Nucleus accumbens (tissue), 56 donors: Measurements from ENCODE around the gene C3orf20.
"Not testable (repeated sequence)": the region's sequence is repeated elsewhere in the genome, so short reads cannot be mapped to it uniquely, and the experiment has no call there.

Source experiments
- DNase-seq, 56 donors: peaks; one replicate each; lab custom pipeline; 2025; lab: John Stamatoyannopoulos, UW

Gene C3orf20

GRCh38 chr3:14740983-14741382 lies 66.0 kb downstream of the C3orf20 start:
- DNase-seq = no peak

- no peak for DNase-seq
Measured at GRCh38 chr3:14741510-14741909, 66.6 kb downstream of the C3orf20 start.

- DNase-seq = no peak
Measured at GRCh38 chr3:14744556-14744955, 69.6 kb downstream of the C3orf20 start.

- no peak for DNase-seq
Measured at GRCh38 chr3:14750650-14751049, 75.7 kb downstream of the C3orf20 start.

- not testable (repeated sequence) for DNase-seq
Measured at GRCh38 chr3:14752979-14753378, 78.0 kb downstream of the C3orf20 start.

GRCh38 chr3:14757153-14757700 lies 82.3 kb downstream of the C3orf20 start:
- no peak for DNase-seq

GRCh38 chr3:14758297-14758696 lies 83.4 kb downstream of the C3orf20 start:
- no peak for DNase-seq

GRCh38 chr3:14758959-14759358 lies 84.0 kb downstream of the C3orf20 start:
- no peak for DNase-seq

- DNase-seq = no peak
Measured at GRCh38 chr3:14760185-14760584, 85.2 kb downstream of the C3orf20 start.

GRCh38 chr3:14761121-14761672 lies 86.3 kb downstream of the C3orf20 start:
- DNase-seq = no peak

- no peak for DNase-seq
Measured at GRCh38 chr3:14761866-14762265, 86.9 kb downstream of the C3orf20 start.

- DNase-seq = no peak
Measured at GRCh38 chr3:14762701-14763100, 87.8 kb downstream of the C3orf20 start.

GRCh38 chr3:14764331-14765059 lies 89.6 kb downstream of the C3orf20 start:
- no peak for DNase-seq

- no peak for DNase-seq
Measured at GRCh38 chr3:14765060-14765400, 90.1 kb downstream of the C3orf20 start.

- DNase-seq = no peak
Measured at GRCh38 chr3:14765576-14766427, 90.9 kb downstream of the C3orf20 start.

- DNase-seq = no peak
Measured at GRCh38 chr3:14766428-14767244, 91.7 kb downstream of the C3orf20 start.

GRCh38 chr3:14767245-14768051 lies 92.5 kb downstream of the C3orf20 start:
- DNase-seq = no peak

GRCh38 chr3:14768182-14768790 lies 93.3 kb downstream of the C3orf20 start:
- no peak for DNase-seq

- DNase-seq = no peak
Measured at GRCh38 chr3:14768881-14769280, 93.9 kb downstream of the C3orf20 start.
